Medulla oblongata (tissue), 1 donor: ENCODE data around the gene OCRL.

Experiments
- DNase-seq: peaks from one replicate; pipeline ENCODE4 v3.0.0-alpha.2; 2015; ENCODE audit errors: extremely low spot score

The OCRL gene

GRCh38 chrX:129585167-129585566 is 45.1 kb downstream of the OCRL start:
- no peak for DNase-seq

- DNase-seq = no peak
Measured at GRCh38 chrX:129585691-129586090, 45.6 kb downstream of the OCRL start.

DNA sequence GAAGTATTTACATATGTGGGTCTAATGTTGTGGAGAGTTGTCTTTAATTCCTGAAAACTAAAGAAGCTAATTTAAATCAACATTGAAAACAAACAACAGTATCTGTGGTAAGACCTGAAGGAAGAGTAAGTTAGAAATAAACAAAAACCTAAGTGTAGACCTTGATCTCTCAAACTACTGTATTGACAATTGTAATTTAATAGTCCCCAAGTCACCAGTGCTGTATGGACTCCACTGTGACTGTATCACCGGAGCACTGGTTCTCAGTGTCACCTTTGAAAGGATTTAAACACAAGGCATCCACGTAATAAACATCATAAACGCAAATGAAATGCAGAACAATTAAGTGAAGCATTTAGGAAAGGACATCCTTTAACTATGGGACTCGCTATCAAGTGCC is 46.4 kb downstream of the OCRL start:
- no peak for DNase-seq

GRCh38 chrX:129590596-129590995 is 50.5 kb downstream of the OCRL start:
- DNase-seq = peak; percentile 19

DNA sequence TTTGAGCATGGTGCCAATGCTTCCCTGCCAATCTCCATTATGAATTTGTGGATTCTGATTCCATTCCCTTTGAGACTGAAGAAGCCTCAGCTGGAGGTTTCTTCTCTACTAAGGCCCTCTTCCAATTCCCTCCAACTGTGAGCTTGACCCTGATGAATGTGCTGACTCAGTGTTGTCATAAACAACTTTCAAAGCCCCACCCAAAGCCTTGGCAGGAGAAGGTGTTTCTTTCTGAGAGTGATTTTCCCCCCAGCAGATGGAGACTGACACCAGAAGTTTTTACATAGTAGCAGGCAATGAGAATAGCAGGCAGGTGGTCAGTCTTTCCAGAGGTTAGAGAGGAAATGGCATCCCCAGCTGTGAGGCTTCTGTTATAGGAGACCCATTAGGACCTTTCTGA is 53.1 kb downstream of the OCRL start:
- peak; percentile 20 for DNase-seq

DNA sequence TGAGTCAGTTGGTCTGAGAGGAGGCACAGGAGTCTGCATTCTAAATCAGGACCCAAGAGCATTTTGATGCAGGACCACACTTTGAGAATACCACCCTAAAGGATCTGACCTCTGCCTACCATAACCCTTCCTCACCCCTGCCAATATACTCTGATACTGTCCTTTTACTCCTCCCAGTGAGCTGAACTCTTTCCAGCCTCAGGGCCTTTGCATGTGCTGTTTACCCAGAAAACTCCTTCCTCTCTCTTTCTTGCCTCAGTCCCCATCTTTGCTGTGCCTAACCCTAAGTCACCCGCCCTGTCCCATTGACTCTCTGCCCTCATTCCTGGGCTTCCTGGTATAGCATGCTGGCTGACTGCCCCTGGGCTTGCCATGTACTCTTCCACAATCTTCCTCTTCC is 54.7 kb downstream of the OCRL start:
- no peak for DNase-seq

DNA sequence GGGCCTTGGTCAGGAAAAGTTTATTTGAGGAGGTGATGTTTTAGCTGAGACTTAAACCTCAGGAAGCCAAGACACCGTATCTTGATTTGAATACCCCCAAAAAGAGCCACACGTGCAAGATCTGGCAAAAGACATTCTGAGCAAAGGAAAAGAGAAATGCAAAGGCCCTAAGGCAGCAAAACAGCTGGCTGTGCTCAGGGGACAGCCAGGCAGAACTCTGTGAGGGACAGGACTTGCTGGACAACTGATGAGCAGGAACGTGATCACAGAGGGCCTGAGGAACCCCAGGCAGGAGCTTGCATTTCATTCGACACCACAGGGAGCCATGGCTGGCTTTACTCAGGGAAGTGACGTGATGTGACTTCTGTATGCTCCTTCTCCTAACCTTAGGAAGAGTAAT is 56.0 kb downstream of the OCRL start:
- no peak for DNase-seq

DNA sequence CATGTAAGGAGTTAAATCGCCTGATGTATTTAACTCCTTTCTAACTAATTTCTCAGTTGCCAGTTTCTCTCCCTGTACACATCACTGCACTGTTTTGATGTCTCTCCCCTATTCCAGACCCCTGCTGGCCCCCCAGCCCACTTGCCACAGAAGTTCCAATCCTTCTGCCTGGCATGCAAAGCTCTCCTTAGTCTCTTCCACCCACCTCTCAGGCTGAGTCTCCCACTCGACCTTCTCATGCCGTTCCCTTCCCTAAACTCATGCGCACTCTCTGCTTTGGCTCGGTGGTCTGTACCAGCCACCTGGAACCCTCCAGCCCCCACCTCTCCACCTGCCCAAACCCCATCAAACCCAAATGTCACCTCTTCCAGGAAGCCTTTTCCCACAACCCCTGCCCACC is 57.8 kb downstream of the OCRL start:
- DNase-seq = no peak

DNA sequence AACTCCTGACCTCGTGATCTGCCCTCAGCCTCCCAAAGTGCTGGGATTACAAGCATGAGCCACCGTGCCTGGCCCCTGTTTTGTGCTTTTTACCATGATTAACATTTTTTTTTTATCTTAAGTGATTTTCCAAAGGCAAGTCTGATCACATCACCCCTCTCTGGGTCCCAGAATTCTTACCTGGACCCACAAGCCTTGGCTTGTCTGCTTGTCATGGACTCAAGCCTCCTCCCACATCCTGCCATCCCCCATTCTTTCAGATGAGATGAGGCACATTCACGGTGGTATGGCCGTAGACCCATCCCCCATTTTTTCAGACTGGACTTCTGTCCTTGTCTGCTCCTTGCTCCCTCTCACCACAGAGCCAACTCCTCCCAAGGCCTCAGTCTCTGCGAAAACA is 59.4 kb downstream of the OCRL start:
- DNase-seq = no peak

DNA sequence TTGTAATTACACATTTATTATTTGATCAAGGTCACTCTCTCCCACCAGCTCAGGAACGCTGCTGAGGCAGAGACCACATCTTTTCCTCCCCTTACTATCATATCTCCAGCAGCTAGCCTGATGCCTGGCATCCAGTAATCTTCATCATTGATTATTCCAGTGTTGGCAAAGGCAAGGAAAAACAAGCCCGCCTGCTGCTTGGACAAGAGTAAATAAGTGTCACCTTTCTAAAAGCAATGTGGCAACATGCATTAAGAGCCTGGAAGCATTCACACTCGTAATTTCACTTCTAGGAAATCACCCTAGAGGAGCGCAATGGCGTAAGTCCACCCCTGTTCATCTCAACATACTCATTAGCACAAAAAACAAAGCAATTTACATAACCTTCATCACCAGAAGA is 59.9 kb downstream of the OCRL start:
- DNase-seq = no peak

GRCh38 chrX:129600981-129601424 is 60.9 kb downstream of the OCRL start:
- peak; percentile 55 for DNase-seq

- DNase-seq = peak; percentile 71
Measured at GRCh38 chrX:129606918-129607317, 66.9 kb downstream of the OCRL start.

DNA sequence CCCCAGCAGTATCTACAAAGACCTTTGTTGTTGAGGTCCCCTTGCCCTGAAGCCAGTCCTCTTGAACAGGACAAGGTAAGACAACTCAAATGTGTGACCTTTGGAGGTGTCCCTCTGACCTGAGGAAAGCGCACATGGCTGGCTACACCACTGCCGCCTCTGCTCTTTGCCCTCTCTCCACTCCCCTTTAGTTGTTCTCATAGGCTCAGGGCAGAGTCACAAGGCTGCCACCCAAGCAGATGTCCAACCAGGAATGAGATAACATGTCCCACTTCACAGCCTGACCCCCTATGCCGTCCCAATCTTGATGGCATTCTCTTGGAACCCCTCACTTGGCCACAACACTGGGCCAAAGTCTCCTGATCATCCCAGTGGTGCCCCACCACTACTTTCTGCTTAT is 68.4 kb downstream of the OCRL start:
- no peak for DNase-seq

DNA sequence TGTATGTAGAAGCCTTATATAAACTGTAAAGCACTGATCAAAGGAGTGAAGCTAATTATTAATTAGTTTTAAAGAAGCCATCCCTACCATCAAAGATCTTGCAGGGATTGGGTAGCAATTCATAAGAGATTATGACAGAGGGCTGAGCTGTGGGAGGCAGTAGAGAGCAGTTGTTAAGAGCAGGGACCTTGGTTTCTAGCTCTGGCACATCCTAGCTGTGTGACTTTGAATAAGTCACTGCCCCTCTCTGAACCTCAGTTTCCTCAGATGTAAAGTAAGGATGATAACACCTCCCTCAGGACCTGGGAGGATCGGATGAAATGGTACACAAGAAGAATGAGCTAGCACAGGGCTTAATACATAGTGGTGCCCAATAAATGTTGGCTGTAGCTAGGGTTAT is 69.3 kb downstream of the OCRL start:
- DNase-seq = no peak

GRCh38 chrX:129612396-129612795 is 72.3 kb downstream of the OCRL start:
- DNase-seq = no peak

- DNase-seq = no peak
Measured at GRCh38 chrX:129613596-129613995, 73.5 kb downstream of the OCRL start.

DNA sequence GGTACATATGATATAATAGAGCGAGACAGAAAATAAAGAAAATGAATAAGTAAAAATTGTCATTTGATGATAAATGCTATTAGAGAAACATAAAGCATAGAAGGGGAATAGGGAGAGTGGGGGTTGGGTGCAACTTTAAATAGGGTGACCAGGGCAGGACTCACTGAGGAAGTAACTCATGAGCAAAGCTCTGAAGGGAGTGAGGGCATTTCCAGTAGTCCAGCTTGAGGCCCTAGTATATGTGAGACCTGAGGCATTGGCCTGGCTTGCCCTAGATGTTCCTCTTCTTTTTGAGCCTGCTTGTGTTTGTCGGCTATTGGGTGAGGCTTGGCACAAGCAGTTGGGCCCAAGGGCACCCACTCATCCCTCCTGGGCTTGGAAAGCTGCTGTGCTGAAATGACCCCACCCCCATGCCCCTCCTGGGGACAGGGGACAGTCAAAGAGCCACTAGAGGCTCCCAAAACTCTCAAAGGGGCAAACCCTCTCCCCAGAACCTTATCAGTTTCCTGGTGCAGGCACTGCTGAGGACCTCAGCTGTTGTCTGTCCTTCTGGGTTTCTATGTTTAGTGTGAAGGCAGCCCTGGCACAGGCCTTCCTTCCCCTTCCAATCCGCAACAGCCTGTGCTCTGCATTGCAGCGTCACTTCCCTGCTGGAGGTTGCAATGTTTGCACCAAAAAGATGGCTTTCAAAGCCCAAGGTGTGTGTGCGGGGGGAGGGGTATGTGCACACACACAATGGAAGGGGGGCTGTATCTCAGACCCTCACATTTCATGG is 74.6 kb downstream of the OCRL start:
- DNase-seq = no peak

- DNase-seq = no peak
Measured at GRCh38 chrX:129617420-129617819, 77.4 kb downstream of the OCRL start.

GRCh38 chrX:129618997-129619396 is 78.9 kb downstream of the OCRL start:
- no peak for DNase-seq

DNA sequence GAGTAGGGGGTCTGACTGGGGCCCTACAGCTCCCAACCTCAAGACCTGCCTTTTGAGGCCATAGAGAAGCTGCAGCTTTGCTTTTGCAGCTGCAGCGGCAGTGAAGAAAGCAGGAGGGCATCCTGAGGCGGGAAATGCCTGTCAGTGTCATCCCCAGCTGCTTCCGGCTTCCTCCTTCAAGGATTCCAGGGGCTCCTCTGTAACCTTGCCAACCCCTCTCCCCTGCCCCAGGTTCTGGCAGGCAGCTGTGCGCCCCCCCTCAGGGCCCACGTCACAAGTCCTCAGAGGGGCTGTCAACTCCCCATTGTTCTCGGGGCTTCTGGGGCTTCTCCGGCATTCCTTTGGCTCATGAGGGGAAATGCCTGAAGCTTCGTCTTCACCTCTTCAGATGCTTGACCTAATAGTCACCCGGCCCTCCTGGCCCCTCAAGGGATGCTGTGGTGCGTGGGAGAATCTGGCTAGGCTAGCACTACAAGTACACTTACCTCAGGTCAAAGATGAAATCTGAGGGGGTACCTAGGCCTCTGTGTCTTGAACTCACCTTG is 82.8 kb downstream of the OCRL start:
- DNase-seq = no peak

- no peak for DNase-seq
Measured at GRCh38 chrX:129626026-129626425, 86.0 kb downstream of the OCRL start.

GRCh38 chrX:129629837-129630236 is 89.8 kb downstream of the OCRL start:
- peak; percentile 46 for DNase-seq

DNA sequence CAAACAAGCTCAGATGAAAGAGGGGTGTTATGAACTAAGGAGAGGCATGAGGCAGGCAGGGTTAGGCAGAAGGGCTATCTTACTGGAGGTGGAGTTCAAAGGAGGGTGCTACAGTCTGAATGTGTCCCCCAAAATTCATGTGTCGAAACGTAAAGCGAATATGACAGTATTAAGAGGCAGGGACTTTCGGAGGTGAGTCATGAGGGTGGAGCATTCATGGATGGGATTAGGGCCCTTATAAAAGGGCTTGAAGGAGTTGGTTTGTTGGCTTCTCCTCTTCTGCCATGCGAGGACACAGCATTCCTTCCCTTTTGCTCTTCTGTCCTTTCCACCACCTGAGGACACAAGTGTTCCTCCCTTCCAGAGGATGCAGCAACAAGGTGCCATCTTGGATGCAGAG is 91.8 kb downstream of the OCRL start:
- no peak for DNase-seq

DNA sequence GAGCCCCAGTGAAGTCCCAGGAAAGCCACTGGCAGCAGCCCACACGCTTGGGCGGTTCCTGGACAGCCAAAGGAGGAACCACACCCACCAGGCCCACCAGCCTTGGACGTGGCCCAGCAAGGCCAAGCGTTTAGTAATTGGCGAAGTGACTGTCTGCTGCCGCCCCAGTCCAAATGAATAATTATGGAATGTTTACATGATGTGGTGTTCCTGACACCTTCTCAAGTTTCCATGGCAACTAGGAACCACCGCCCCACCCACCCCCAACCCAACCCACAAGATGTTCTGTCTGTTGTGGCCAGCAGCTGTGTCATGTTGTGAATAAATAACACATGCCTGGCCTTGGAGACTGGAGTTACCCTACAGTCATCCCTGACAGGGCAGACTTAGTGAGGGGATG is 92.4 kb downstream of the OCRL start:
- DNase-seq = no peak
